COLO829 (cell line): ENCODE measurements around the gene SPTBN1.
"Not testable (repeated sequence)": the region's sequence is repeated elsewhere in the genome, so short reads cannot be mapped to it uniquely, and the experiment has no call there.

Experiments used
- DNase-seq: peaks from one replicate; pipeline ENCODE4 v3.0.0; 2012; ENCODE audit warnings: low spot score

The SPTBN1 gene

DNA sequence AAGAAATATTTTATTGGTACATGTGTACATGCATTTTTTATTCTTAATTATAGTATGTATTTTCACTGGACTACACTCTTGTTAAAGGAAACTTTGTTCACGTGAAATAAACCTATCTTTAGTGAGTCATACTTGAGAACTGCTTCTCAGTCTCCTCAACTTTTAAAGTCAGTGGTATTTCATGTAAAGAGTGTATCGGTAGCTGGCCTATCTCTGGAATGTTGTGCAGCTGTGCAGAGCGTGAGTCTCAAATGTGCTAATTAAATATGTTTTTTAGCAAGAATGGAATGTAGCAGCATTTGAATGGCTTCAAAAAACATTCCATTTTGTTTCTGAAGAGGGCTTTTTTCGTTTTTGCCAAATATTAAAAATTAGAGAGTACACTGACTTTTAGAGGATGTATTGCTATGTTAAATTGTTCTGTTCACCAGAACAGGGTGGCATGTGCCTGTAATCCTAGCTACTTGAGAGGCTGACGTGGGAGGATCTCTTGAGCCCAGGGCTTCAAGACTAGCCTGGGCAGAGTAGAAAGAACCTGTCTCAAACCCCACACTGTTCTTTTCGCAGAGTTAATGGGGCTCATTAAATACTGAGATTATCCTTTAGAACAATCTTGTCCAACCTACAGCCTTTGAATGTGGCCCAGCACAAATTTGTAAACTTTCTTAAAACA, 14.3 kb downstream of the SPTBN1 start:
- DNase-seq, result peak; percentile 70

DNA sequence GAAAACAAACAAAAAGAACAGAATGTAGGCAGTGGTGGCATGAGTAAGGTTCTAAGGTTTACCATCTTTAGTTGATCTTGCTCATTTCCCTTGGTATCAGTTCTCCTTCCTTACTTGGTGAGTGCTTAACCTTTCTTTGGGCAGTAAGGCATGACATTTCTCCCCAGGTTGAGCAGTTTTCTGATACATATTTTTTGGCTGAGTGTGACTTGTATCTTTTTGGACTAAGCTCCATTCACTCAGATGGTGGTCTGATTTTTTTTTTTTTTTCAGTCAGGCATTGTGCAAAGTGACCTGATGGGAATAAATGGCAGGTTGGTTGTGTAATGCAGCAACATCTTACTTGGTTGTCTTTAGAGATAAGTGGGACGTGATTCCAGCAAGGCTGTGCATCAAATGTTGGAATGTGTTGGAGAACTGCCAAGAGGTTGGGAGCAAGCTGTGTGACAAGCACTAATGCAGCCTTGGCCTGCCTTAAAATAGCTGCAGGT, 15.1 kb downstream of the SPTBN1 start:
- peak; percentile 53 for DNase-seq

DNA sequence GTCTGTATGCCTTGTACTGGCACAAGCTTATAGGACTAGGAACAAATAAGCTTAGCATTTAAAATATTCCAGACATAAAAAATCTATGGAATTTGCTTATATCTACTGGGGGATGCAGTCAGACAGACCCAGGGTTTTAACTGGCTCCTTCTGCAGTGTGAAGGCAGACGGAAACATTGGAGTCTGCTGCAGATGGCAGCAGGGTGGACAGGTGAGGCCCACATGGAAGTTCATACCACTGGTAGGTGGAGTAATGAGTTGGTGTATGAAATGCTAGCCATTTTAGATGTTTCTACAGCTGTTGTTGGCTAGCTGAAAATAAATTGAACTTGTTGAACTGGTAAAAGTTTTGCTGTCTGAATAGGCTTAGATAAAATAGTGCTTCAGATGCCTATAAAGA, 17.7 kb downstream of the SPTBN1 start:
- no peak for DNase-seq

DNA sequence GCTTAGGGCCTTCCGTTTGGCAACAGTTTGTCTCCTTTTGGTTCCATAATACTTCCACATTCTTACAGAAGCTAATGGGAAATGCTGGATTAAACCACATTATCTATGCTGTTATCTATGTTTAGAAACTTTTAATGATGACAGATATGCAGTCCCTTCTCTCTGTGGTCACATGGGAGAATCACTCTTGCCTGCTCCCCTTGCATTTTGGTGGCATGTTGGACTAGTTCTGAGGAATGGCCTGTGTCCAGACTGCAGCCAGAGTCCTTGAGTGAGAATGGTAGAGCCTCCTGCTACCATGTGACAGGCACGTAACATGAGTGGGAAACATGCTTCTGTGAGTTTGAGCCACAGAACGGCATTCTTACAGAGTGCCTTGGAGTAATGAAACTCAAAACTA, 19.2 kb downstream of the SPTBN1 start:
- DNase-seq, result no peak

GRCh38 chr2:54475919-54476318, 19.8 kb downstream of the SPTBN1 start:
- DNase-seq, result no peak

GRCh38 chr2:54476852-54477251, 20.7 kb downstream of the SPTBN1 start:
- DNase-seq, result no peak

DNA sequence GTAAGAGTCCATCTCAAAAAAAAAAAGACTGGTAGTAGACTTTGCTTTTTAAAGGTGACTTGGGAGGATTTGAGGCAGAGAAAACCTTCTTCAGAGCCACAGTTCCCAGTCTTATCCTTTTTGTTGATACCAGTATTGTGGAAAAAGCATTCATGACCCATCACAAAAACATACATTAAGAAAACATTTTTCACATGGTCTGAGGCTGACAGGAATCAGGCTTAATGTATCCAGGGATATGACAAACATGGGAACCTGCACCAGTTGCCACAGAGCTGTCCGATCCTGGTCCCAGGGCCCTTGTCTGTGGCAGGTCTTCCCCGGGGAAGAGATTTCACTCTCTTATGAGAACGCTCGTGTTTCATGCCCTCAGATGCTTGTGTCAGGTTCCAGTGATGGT, 21.8 kb downstream of the SPTBN1 start:
- no peak for DNase-seq

DNA sequence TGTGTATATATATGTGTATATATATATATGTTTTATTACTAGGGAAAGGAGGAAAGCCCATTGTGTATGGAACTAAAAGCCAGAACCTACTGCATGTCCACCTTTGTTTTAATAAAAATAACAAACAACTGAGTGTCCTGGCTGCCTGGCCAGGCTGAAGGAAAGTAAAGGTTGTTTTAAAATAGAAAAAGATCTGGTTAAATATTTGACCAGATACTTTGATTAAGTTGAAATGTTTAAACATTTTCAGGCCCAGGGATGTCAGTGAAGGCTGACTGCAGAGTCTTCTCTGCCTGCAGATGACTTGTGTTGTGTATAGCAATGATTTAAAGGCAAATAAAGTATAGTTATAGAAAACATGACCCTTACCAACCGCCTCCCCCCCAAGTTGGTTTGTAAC, 22.8 kb downstream of the SPTBN1 start:
- no peak for DNase-seq

- no peak for DNase-seq
Measured at GRCh38 chr2:54479424-54479823, 23.3 kb downstream of the SPTBN1 start.

DNA sequence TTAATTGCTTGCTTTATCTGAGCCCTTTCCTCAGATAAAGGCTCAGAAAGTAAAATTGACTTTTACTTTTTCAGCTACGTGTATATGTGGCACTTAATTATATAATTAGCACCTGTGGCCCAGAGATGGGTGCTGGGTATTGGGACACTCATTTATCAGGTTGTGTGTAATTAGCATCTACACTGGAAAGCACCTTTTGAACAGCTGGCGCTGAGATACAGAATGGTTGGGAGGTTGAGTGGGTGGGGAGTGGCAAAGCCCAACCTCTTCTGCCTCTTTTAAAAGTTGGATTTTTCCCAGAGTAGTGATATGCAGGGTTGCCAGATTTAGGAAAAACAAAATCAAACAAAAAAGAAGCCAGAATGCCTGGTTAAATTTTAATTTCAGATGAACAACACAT, 23.9 kb downstream of the SPTBN1 start:
- DNase-seq, result no peak

DNA sequence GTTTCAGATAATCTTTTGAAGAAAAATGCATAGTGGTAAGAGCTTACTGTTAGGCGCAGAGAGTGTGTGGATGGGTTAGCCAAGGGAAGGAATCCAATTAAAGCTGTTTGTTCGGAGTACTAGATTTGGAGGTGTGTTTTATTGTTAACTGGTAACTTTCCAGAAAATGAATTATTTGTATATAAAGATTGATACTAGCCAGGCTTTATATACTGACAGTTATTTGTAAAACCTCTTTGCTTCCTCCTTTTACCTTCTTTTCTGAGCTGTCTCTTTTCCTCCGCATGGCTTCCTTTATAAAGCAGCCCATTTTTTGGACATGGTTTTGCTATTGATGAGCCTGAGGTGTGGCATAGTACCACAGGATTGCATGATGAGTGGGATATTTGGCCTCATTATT, 25.6 kb downstream of the SPTBN1 start:
- no peak for DNase-seq

GRCh38 chr2:54482715-54483114, 26.6 kb downstream of the SPTBN1 start:
- peak; percentile 94 for DNase-seq

DNA sequence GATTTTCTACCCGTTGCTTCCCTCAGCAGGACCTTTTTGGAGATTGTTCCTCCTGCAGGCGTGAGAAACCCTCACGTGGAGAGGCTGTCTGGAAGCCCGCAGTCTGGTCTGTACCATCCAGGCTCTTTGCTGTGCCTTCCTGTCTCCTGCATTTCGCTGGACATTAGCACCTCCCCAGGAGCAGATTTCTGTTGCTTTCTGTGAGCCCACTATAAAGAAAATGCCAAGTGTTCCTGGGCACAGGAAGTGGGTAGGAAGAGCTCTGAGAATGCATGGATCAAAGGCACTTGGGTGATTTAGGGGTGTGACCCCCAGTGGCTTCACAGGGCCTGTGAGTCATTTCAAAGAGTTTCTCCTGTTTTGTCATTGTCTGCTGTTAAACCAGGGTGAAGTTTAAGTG, 27.3 kb downstream of the SPTBN1 start:
- peak; percentile 78 for DNase-seq

DNA sequence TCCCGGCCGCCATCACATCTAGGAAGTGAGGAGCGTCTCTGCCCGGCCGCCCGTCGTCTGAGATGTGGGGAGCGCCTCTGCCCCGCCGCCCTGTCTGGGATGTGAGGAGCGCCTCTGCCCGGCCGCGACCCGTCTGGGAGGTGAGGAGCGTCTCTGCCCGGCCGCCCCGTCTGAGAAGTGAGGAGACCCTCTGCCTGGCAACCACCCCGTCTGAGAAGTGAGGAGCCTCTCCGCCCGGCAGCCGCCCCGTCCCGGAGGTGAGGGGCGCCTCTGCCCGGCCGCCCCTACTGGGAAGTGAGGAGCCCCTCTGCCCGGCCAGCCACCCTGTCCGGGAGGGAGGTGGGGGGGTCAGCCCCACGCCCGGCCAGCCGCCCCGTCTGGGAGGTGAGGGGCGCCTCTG, 29.6 kb downstream of the SPTBN1 start:
- not testable (repeated sequence) for DNase-seq

DNA sequence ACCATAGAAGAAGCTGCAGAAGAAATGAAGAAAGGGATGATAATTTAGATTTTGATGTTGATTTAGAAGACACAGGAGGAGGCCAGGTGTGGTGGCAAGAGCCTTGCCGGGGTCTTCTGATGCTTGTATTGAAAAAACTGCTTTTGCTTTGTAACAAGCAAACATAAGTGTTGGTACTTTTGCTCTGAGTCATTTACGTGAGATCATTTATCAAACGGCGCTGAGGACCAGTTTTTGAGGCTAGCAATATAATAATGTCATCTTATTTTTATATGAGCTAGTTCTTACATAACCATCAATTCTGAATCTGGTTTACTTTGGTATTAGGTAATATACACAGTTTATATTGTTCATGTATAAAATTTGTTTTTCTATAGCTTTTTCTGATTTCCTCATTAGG, 30.6 kb downstream of the SPTBN1 start:
- no peak for DNase-seq

- no peak for DNase-seq
Measured at GRCh38 chr2:54490863-54491262, 34.7 kb downstream of the SPTBN1 start.

DNA sequence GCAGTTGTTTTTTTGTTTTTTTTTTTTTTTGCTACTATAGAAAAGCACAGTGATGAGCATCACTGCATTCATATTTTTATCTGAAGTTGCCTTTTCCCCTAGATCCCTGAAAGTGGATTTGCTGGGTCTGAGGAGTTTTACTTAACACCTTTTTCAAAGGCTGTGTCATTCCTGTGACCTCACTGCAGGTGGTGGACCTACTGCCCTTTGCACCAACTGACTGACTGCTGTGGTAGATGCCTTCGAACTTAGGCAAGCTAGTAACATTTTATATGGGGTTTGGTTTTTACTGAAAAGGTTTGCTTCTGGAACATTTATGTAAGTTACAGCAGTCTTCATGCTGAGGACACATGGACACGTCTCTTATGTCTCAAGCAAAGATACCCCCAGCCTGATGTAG, 36.2 kb downstream of the SPTBN1 start:
- DNase-seq, result no peak

DNA sequence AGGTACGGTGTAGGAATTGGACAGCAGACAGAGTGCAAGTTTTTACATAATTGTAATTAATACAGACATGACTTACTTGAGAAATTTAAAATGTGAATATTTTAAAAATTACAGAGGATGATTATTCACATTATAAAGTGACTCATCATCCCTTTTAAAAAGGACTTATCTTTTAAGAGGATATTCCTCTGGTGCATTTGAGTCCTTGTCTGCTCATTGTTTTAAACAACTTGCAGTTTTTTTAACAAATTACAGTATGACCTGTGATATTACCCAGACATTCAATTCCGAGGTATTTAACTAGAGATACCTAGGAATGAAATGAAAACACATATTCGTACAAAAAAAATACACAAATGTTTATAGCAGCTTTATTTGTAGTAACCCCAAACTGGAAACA, 38.0 kb downstream of the SPTBN1 start:
- no peak for DNase-seq

DNA sequence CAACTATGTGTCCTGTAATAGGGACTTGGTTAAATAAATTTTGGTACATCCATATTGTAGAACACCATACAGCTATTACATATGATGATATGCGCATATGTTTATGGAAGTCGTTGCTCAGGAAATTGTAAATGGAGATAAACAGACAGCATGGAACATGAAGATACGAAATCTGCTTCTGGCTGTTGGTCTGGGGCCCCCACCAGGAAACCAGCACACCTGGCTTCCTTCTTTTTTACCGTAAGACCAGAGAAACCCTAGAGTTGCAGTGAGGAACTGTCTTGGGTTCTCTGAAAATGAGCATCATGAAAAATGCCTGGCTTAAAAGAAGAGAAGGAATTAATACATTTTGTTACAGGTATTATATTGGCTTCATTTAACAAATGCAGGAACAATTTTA, 40.8 kb downstream of the SPTBN1 start:
- DNase-seq, result no peak

- no peak for DNase-seq
Measured at GRCh38 chr2:54497763-54498680, 41.9 kb downstream of the SPTBN1 start.

DNA sequence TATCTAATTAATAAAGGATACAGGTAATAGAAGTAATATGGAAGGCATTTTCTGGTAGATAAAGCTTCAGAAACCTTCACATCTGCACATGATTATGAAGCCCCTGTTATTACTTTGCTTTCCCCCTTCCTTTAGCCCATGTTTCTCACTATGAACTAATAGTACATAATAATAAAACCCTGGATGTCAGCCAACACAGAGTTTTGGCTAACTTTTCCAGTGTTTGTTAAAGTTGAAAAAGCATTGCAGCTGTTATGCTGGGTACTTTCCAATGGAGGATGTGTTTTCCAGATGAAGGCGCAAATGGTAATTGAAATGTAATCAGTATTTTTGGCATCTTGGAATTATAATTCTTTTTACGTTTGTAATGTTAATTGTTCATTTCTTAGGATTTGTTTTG, 43.5 kb downstream of the SPTBN1 start:
- DNase-seq, result no peak

GRCh38 chr2:54500404-54501205, 44.5 kb downstream of the SPTBN1 start:
- DNase-seq, result no peak

DNA sequence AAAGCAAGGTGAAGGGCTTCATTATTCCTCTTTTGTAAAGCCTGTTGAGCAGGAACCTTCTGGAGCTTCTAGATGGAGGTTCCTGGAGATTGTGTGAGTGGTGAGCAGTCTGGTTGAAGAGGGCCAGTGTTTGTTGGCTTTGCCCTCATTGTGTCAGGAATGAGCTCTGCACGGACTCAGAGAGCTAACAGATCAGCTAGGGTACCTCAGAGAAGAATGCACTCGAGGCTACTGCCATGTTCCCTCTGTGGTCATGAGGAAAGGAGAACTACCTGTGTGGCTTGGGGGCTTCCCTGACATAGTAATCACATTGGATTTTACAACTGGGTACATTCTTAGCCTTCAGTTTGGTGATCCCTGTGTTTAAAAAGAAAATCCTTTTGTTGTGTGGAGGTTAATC, 46.6 kb downstream of the SPTBN1 start:
- DNase-seq, result no peak
